Glomerular visceral epithelial cell (primary cell): ENCODE results near the gene TRDN.
"Not testable (repeated sequence)": the region's sequence is repeated elsewhere in the genome, so short reads cannot be mapped to it uniquely, and the experiment has no call there.

Experiments used
- DNase-seq: peaks from one replicate; pipeline ENCODE4 v3.0.0-alpha.2; 2016; ENCODE audit errors: extremely low spot score

The TRDN gene

GRCh38 chr6:123632641-123633040 is 4.1 kb downstream of the TRDN start:
- DNase-seq = no peak

GRCh38 chr6:123629258-123629941 is 7.3 kb downstream of the TRDN start:
- DNase-seq = no peak

GRCh38 chr6:123625696-123626095 is 11.1 kb downstream of the TRDN start:
- no peak for DNase-seq

GRCh38 chr6:123622780-123623179 is 14.0 kb downstream of the TRDN start:
- DNase-seq = no peak

GRCh38 chr6:123619156-123619555 is 17.6 kb downstream of the TRDN start:
- DNase-seq = no peak

GRCh38 chr6:123616942-123617341 is 19.8 kb downstream of the TRDN start:
- DNase-seq = no peak

GRCh38 chr6:123616016-123616415 is 20.7 kb downstream of the TRDN start:
- no peak for DNase-seq

- DNase-seq = no peak
These were observed 26.0 kb downstream of the TRDN start for GRCh38 chr6:123610779-123611178.

GRCh38 chr6:123604067-123604466 is 32.7 kb downstream of the TRDN start:
- no peak for DNase-seq

GRCh38 chr6:123598011-123598410 is 38.7 kb downstream of the TRDN start:
- DNase-seq = no peak

GRCh38 chr6:123594776-123595175 is 42.0 kb downstream of the TRDN start:
- no peak for DNase-seq

GRCh38 chr6:123592426-123592825 is 44.3 kb downstream of the TRDN start:
- DNase-seq = no peak

- DNase-seq = no peak
These were observed 46.8 kb downstream of the TRDN start for GRCh38 chr6:123589973-123590372.

GRCh38 chr6:123589317-123589716 is 47.4 kb downstream of the TRDN start:
- DNase-seq = no peak

- no peak for DNase-seq
These were observed 48.2 kb downstream of the TRDN start for GRCh38 chr6:123588546-123588895.

GRCh38 chr6:123587838-123588545 is 48.8 kb downstream of the TRDN start:
- DNase-seq = no peak

GRCh38 chr6:123587407-123587806 is 49.3 kb downstream of the TRDN start:
- not testable (repeated sequence) for DNase-seq

- no peak for DNase-seq
These were observed 56.4 kb downstream of the TRDN start for GRCh38 chr6:123580331-123580730.

GRCh38 chr6:123575188-123575587 is 61.6 kb downstream of the TRDN start:
- no peak for DNase-seq

GRCh38 chr6:123570813-123571684 is 65.7 kb downstream of the TRDN start:
- no peak for DNase-seq

GRCh38 chr6:123569575-123569974 is 67.2 kb downstream of the TRDN start:
- no peak for DNase-seq

- no peak for DNase-seq
These were observed 71.2 kb downstream of the TRDN start for GRCh38 chr6:123565529-123565928.

GRCh38 chr6:123564361-123564760 is 72.4 kb downstream of the TRDN start:
- no peak for DNase-seq
